Measurements from ENCODE around the gene PCBP3. TPM values are rescaled to one million over a fixed set of nuclear protein-coding genes. Genes with fewer than 3 reads are reported as not detected.

PCBP3 gene
- total RNA-seq, 1 experiment from 2014 or later = 10.9 TPM

GRCh38 chr21:45837936-45838335 lies 194.4 kb downstream of the PCBP3 start:
- no peaks in the 10 kb centered on the region for H4K20me1 ChIP-seq (ENCODE audit: control insufficient read depth, insufficient read depth, insufficient read length)
- no peak overlapping the region for H3K4me2 ChIP-seq (ENCODE audit: insufficient read depth, insufficient read length, low read length)
- peaks cover 14 to 21% of the 10 kb centered on the region in 2 experiments for H3K4me1 Mint-ChIP-seq
- H2BK120ac ChIP-seq (ENCODE audit: low read depth, low read length, poor library complexity, severe bottlenecking) = no peak overlapping the region
- H4K91ac ChIP-seq (ENCODE audit: insufficient read length, low read depth, low read length) = no peak overlapping the region
- no peak overlapping the region for H3K4ac ChIP-seq (ENCODE audit: low read depth, low read length)
- no peak overlapping the region for H2BK12ac ChIP-seq (ENCODE audit: insufficient read length, low read depth, low read length)
- no peak overlapping the region for H2AFZ ChIP-seq (ENCODE audit: low read length)
- H3K27me3 Mint-ChIP-seq (ENCODE audit: low read depth) = peaks cover 2% of the 10 kb centered on the region; the same call in 1 of the 2 replicates
- no peaks in the 10 kb centered on the region for H3K27me3 ChIP-seq (ENCODE audit: insufficient read depth, low read length)
- no peak overlapping the region for H4K8ac ChIP-seq (replicated peaks; ENCODE audit: insufficient read length, low read depth, low read length)
- no peak overlapping the region for H3K18ac ChIP-seq (ENCODE audit: insufficient read length, low read depth, low read length)
- H2BK20ac ChIP-seq (ENCODE audit: low read depth, low read length, poor library complexity, severe bottlenecking) = no peak overlapping the region
- no peak overlapping the region for H3K27ac ChIP-seq (ENCODE audit: insufficient read length, low read depth, low read length)
- no peak overlapping the region for H2BK15ac ChIP-seq (ENCODE audit: low read depth, low read length)
- peaks cover 6 to 21% (median 10%) of the 10 kb centered on the region in 3 experiments; a peak in 6 of 7 replicates for H3K36me3 Mint-ChIP-seq (ENCODE audit: insufficient read depth in 1 of 3, low read depth in 3 of 3)
- no peak overlapping the region for H4K5ac ChIP-seq (ENCODE audit: insufficient read length, low read depth, low read length)
- no peaks in the 10 kb centered on the region for H3K23me2 ChIP-seq (ENCODE audit: insufficient read length, low read depth, low read length, poor library complexity, severe bottlenecking)
- H3K56ac ChIP-seq (ENCODE audit: insufficient read length, low read depth, low read length) = no peak overlapping the region
- no peak overlapping the region; a peak in 1 of 7 replicates for H3K27ac Mint-ChIP-seq
- H3K9ac ChIP-seq (ENCODE audit: extremely low read depth, insufficient read length, low read length) = no peak overlapping the region
- no peak overlapping the region for H2AK5ac ChIP-seq (ENCODE audit: insufficient read length, low read length)
- no peak overlapping the region for H3K14ac ChIP-seq (ENCODE audit: insufficient read depth, low read length)
- H2BK5ac ChIP-seq (ENCODE audit: insufficient read length, low read length) = no peak overlapping the region
- no peaks in the 10 kb centered on the region for H3K79me1 ChIP-seq (ENCODE audit: insufficient read depth, low read depth, low read length, poor library complexity, severe bottlenecking)
- no peak overlapping the region for H3K4me3 Mint-ChIP-seq
- no peaks in the 10 kb centered on the region for H3K9me3 ChIP-seq (ENCODE audit: control insufficient read depth, low read depth, low read length)
- no peak overlapping the region for H3T11ph ChIP-seq (ENCODE audit: low read length)
- WGBS (ENCODE audit: extremely low coverage, insufficient read length, low lambda C conversion rate) = no CpG with 5 or more reads among the region's 4 CpGs
- no peak overlapping the region for H3K23ac ChIP-seq (ENCODE audit: insufficient read length, low read depth, low read length)
- H3K9me3 Mint-ChIP-seq = peaks cover 18 to 24% of the 10 kb centered on the region in 2 experiments
- no peaks in the 10 kb centered on the region for H3K4me1 ChIP-seq (ENCODE audit: insufficient read depth, low read length)
- TF ChIP-seq, protein P1, sequence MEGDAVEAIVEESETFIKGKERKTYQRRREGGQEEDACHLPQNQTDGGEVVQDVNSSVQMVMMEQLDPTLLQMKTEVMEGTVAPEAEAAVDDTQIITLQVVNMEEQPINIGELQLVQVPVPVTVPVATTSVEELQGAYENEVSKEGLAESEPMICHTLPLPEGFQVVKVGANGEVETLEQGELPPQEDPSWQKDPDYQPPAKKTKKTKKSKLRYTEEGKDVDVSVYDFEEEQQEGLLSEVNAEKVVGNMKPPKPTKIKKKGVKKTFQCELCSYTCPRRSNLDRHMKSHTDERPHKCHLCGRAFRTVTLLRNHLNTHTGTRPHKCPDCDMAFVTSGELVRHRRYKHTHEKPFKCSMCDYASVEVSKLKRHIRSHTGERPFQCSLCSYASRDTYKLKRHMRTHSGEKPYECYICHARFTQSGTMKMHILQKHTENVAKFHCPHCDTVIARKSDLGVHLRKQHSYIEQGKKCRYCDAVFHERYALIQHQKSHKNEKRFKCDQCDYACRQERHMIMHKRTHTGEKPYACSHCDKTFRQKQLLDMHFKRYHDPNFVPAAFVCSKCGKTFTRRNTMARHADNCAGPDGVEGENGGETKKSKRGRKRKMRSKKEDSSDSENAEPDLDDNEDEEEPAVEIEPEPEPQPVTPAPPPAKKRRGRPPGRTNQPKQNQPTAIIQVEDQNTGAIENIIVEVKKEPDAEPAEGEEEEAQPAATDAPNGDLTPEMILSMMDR (conservative IDR thresholded peaks at IDR 0.05) = no peak
- H3K79me2 ChIP-seq (ENCODE audit: insufficient read depth, low read length) = no peaks in the 10 kb centered on the region
- no peak for DNase-seq
